Neural cell (in vitro differentiated cells): ENCODE measurements around the gene KCNQ5. TPM values are rescaled to one million over a fixed set of nuclear protein-coding genes. Genes with fewer than 3 reads are reported as not detected.

ENCODE experiments used
- H2AFZ ChIP-seq: fragments of 200-600, 300-800 bp; sonication (generic), shearing (Covaris generic); 2 replicates; pipeline ENCODE4 v1.6.0; 2014; ENCODE audit warnings: low read depth, mild to moderate bottlenecking, antibody characterized with exemption, low read length, moderate library complexity
- H3F3A ChIP-seq: fragments of 200-600 bp; shearing (Covaris generic); 2 replicates; pipeline ENCODE4 v1.6.1; 2016; ENCODE audit warnings: mild to moderate bottlenecking, moderate library complexity, mixed read lengths, antibody characterized with exemption, low read length; ENCODE audit not compliant: insufficient read depth, poor library complexity, severe bottlenecking
- H3K27ac ChIP-seq: fragments of 200-600, 300-800 bp; sonication (generic), shearing (Covaris generic); 2 replicates; pipeline ENCODE4 v1.5.1; 2014; ENCODE audit warnings: mild to moderate bottlenecking, low read length, moderate library complexity
- H3K27me3 ChIP-seq: fragments of 300-800, 200-600 bp; sonication (generic), shearing (Covaris generic); 2 replicates; pipeline ENCODE4 v1.6.0; 2014; ENCODE audit warnings: mild to moderate bottlenecking, low read depth, low read length, moderate library complexity; ENCODE audit not compliant: insufficient read depth
- H3K36me3 ChIP-seq: fragments of 300-800, 200-600 bp; sonication (generic), shearing (Covaris generic); 2 replicates; pipeline ENCODE4 v1.5.1; 2014; ENCODE audit warnings: mild to moderate bottlenecking, antibody characterized with exemption, low read length, moderate library complexity; ENCODE audit not compliant: insufficient read depth
- H3K4me2 ChIP-seq: fragments of 300-800, 200-600 bp; sonication (generic), shearing (Covaris generic); 2 replicates; pipeline ENCODE4 v1.6.0; 2014; ENCODE audit warnings: mild to moderate bottlenecking, low read length
- H3K4me3 ChIP-seq: fragments of 300-800, 200-600 bp; sonication (generic), shearing (Covaris generic); 2 replicates; pipeline ENCODE4 v1.5.1; 2014; ENCODE audit warnings: mild to moderate bottlenecking, low read length, moderate library complexity
- H3K79me2 ChIP-seq: fragments of 200-600 bp; shearing (Covaris generic); replicated peaks from 2 replicates; pipeline ENCODE4 v1.6.0; 2014; ENCODE audit warnings: mild to moderate bottlenecking, low read length, moderate library complexity; ENCODE audit not compliant: insufficient read depth
- H3K9ac ChIP-seq: fragments of 300-800, 200-600 bp; sonication (generic), shearing (Covaris generic); 2 replicates; pipeline ENCODE4 v1.6.1; 2016; ENCODE audit warnings: mild to moderate bottlenecking, low read length, mixed read lengths
- H3K9me2 ChIP-seq: fragments of 200-600 bp; shearing (Covaris generic); 2 replicates; pipeline ENCODE4 v1.6.1; 2016; ENCODE audit warnings: mild to moderate bottlenecking, low read length, mixed read lengths; ENCODE audit not compliant: insufficient read depth
- H3K9me3 ChIP-seq: fragments of 200-600, 300-800 bp; sonication (generic), shearing (Covaris generic); 2 replicates; pipeline ENCODE4 v1.6.1; 2016; ENCODE audit warnings: mild to moderate bottlenecking, mixed run types, low read length, moderate library complexity, mixed read lengths
- H4K20me1 ChIP-seq: fragments of 200-600 bp; shearing (Covaris generic); 2 replicates; pipeline ENCODE4 v1.6.1; 2016; ENCODE audit warnings: mild to moderate bottlenecking, mixed run types; ENCODE audit not compliant: insufficient read depth
- EP300 ChIP-seq: fragments of 450-650 bp; conservative IDR thresholded peaks from 2 replicates; pipeline ENCODE4 v1.6.1; 2014; ENCODE audit warnings: antibody characterized with exemption, mild to moderate bottlenecking, moderate library complexity; ENCODE audit not compliant: poor library complexity, severe bottlenecking
- EZH2 ChIP-seq: fragments of 200-600, 300-800 bp; shearing (Covaris generic), sonication (generic); IDR thresholded peaks from 2 replicates; pipeline ENCODE4 v1.6.1; 2014; ENCODE audit warnings: antibody characterized with exemption, low read length, borderline replicate concordance, mild to moderate bottlenecking; ENCODE audit not compliant: insufficient read depth, poor library complexity, severe bottlenecking
- MXI1 ChIP-seq: fragments of 450-650 bp; conservative IDR thresholded peaks from 2 replicates; pipeline ENCODE4 v1.6.1; 2014; ENCODE audit warnings: antibody characterized with exemption, mild to moderate bottlenecking; ENCODE audit not compliant: poor library complexity, severe bottlenecking
- POLR2AphosphoS5 ChIP-seq: IDR thresholded peaks from 2 replicates; pipeline ENCODE4 v1.6.1; 2012
- RAD21 ChIP-seq: fragments of 450-650 bp; conservative IDR thresholded peaks from 2 replicates; pipeline ENCODE4 v1.6.1; 2014; ENCODE audit warnings: antibody characterized with exemption, mild to moderate bottlenecking, moderate library complexity
- SMC3 ChIP-seq: fragments of 450-650 bp; conservative IDR thresholded peaks from 2 replicates; pipeline ENCODE4 v1.6.1; 2014; ENCODE audit warnings: antibody characterized with exemption, mild to moderate bottlenecking, moderate library complexity; ENCODE audit not compliant: poor library complexity
- TAF1 ChIP-seq: IDR thresholded peaks from 2 replicates; pipeline ENCODE4 v1.6.1; 2012; ENCODE audit warnings: low read depth
- polyA plus RNA-seq: library from polyadenylated mRNA; depleted of rRNA; stranded (reverse); fragments of >200 nt; gene quantifications from 2 replicates; pipeline ENCODE4 v1.2.3, GENCODE V29; 2014
- TF ChIP-seq, protein P1 (sequence below): IDR thresholded peaks from 2 replicates; pipeline ENCODE4 v1.6.1; 2012; ENCODE audit warnings: borderline replicate concordance
- TF ChIP-seq, protein P2 (sequence below): fragments of 450-650 bp; IDR thresholded peaks from 2 replicates; pipeline ENCODE4 v1.5.1; 2014; ENCODE audit warnings: antibody characterized with exemption, mild to moderate bottlenecking, moderate library complexity; ENCODE audit not compliant: poor library complexity, severe bottlenecking

The KCNQ5 gene
- polyA plus RNA-seq, 1 donor from 2014 or later, result 0.30 TPM

DNA sequence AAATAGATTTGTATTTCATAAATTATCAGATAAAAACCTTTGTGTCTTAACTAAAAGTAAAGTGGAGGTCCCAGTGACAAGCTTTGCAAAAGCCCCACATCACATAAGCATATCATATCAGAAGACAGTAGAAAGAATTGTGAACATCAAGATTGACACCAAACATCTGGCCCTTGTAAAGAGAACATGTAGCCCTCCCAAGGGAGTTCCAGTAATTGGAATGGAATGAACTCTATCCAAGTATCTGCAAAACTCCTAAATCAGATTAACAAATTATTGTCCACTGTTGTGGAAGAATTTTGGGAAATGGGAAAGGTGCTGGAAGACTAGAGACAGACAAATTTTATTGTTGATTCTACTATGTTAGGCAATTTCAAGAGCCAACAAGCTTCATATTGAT is 268.8 kb downstream of the KCNQ5 start:
- H3F3A ChIP-seq, result no peaks in the 10 kb centered on the region
- no peak overlapping the region for H3K9ac ChIP-seq
- no peak for TF ChIP-seq EP300
- TF ChIP-seq EZH2, result no peak
- TF ChIP-seq, protein P1, sequence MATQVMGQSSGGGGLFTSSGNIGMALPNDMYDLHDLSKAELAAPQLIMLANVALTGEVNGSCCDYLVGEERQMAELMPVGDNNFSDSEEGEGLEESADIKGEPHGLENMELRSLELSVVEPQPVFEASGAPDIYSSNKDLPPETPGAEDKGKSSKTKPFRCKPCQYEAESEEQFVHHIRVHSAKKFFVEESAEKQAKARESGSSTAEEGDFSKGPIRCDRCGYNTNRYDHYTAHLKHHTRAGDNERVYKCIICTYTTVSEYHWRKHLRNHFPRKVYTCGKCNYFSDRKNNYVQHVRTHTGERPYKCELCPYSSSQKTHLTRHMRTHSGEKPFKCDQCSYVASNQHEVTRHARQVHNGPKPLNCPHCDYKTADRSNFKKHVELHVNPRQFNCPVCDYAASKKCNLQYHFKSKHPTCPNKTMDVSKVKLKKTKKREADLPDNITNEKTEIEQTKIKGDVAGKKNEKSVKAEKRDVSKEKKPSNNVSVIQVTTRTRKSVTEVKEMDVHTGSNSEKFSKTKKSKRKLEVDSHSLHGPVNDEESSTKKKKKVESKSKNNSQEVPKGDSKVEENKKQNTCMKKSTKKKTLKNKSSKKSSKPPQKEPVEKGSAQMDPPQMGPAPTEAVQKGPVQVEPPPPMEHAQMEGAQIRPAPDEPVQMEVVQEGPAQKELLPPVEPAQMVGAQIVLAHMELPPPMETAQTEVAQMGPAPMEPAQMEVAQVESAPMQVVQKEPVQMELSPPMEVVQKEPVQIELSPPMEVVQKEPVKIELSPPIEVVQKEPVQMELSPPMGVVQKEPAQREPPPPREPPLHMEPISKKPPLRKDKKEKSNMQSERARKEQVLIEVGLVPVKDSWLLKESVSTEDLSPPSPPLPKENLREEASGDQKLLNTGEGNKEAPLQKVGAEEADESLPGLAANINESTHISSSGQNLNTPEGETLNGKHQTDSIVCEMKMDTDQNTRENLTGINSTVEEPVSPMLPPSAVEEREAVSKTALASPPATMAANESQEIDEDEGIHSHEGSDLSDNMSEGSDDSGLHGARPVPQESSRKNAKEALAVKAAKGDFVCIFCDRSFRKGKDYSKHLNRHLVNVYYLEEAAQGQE, result no peak
- no peak for TF ChIP-seq MXI1
- no peak for TF ChIP-seq TAF1
- no peak for TF ChIP-seq RAD21
- TF ChIP-seq, protein P2, sequence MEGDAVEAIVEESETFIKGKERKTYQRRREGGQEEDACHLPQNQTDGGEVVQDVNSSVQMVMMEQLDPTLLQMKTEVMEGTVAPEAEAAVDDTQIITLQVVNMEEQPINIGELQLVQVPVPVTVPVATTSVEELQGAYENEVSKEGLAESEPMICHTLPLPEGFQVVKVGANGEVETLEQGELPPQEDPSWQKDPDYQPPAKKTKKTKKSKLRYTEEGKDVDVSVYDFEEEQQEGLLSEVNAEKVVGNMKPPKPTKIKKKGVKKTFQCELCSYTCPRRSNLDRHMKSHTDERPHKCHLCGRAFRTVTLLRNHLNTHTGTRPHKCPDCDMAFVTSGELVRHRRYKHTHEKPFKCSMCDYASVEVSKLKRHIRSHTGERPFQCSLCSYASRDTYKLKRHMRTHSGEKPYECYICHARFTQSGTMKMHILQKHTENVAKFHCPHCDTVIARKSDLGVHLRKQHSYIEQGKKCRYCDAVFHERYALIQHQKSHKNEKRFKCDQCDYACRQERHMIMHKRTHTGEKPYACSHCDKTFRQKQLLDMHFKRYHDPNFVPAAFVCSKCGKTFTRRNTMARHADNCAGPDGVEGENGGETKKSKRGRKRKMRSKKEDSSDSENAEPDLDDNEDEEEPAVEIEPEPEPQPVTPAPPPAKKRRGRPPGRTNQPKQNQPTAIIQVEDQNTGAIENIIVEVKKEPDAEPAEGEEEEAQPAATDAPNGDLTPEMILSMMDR, result no peak
- no peak overlapping the region for H3K4me2 ChIP-seq
- H3K27me3 ChIP-seq, result no peaks in the 10 kb centered on the region
- H3K9me2 ChIP-seq, result no peaks in the 10 kb centered on the region
- H2AFZ ChIP-seq, result no peak overlapping the region
- H3K79me2 ChIP-seq, result no peaks in the 10 kb centered on the region
- no peak overlapping the region for H3K4me3 ChIP-seq
- H3K9me3 ChIP-seq, result no peaks in the 10 kb centered on the region
- H3K27ac ChIP-seq, result no peak overlapping the region
- H3K36me3 ChIP-seq, result no peaks in the 10 kb centered on the region
- H4K20me1 ChIP-seq, result no peaks in the 10 kb centered on the region

DNA sequence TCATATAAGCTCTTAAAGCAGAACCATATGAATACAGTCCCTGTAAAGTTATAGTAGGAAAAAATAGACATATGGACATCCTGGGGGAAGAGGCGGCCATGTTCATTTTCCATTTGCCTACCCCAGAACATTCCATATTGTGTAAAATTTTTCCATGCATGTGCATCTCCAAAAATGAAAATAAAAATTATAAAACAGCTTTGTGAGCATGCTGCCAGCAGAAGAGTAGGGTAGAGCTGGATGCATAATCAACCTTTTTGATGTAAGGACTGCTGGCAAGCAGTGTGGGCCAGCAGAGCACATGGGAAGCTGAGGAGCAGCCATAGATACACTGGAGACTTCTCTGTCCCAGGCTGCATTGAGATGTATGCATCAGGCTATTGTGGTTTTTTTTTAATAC is 271.0 kb downstream of the KCNQ5 start:
- Histone ChIP-seq H3K27me3 (no peaks in the 10 kb centered on the region), H3K9me2 (no peaks in the 10 kb centered on the region), H3K79me2 (no peaks in the 10 kb centered on the region), H2AFZ (no peak overlapping the region), H3K36me3 (no peaks in the 10 kb centered on the region), H4K20me1 (no peaks in the 10 kb centered on the region), H3K9me3 (no peaks in the 10 kb centered on the region), H3K27ac (no peak overlapping the region), H3K4me2 (no peak overlapping the region), H3K9ac (no peak overlapping the region), H3K4me3 (no peak overlapping the region), H3F3A (no peaks in the 10 kb centered on the region)
- no peak for TF ChIP-seq RAD21
- no peak for TF ChIP-seq EZH2
- TF ChIP-seq, protein P1, result no peak
- TF ChIP-seq EP300, result no peak
- no peak for TF ChIP-seq TAF1
- TF ChIP-seq MXI1, result no peak
- no peak for TF ChIP-seq SMC3
- no peak for TF ChIP-seq POLR2AphosphoS5
- TF ChIP-seq, protein P2, result no peak
